ENCODE data around the gene FGD3. TPM values are rescaled to one million over a fixed set of nuclear protein-coding genes. Genes with fewer than 3 reads are reported as not detected.

Gene FGD3
- total and polyA plus RNA-seq, 4 donors = 5.8 to 17.2 (median 10.8) TPM

- peaks cover 62% of the 10 kb centered on the region for H3K36me3 ChIP-seq (ENCODE audit: control insufficient read depth, insufficient read depth, low read length)
- no peak overlapping the region for H3K27ac ChIP-seq (ENCODE audit: low read depth, low read length)
- no peaks in the 10 kb centered on the region for H3K27me3 ChIP-seq (ENCODE audit: control insufficient read depth, insufficient read depth, low read length)
- WGBS (ENCODE audit: insufficient coverage) = 84% methylated on average over 19 of the region's 19 CpGs
- no peaks in the 10 kb centered on the region for H3K9me3 ChIP-seq (ENCODE audit: control insufficient read depth, insufficient read depth, low read length)
- no peak for DNase-seq (ENCODE audit: low read depth in 4 of 6, low spot score in 6 of 6)
- no peak overlapping the region for H3K4me3 ChIP-seq (ENCODE audit: low read depth, low read length)
- H3K4me1 ChIP-seq (ENCODE audit: control insufficient read depth, insufficient read depth, low read length) = peaks cover 20% of the 10 kb centered on the region
Observed at GRCh38 chr9:93035106-93035660, 87.9 kb downstream of the FGD3 start.

GRCh38 chr9:93035821-93036351 is 88.6 kb downstream of the FGD3 start:
- Histone ChIP-seq H3K27me3 (ENCODE audit: control insufficient read depth, insufficient read depth, low read length) (no peaks in the 10 kb centered on the region), H3K27ac (ENCODE audit: low read depth, low read length) (no peak overlapping the region), H3K4me1 (ENCODE audit: control insufficient read depth, insufficient read depth, low read length) (peaks cover 20% of the 10 kb centered on the region), H3K4me3 (ENCODE audit: low read depth, low read length) (no peak overlapping the region), H3K36me3 (ENCODE audit: control insufficient read depth, insufficient read depth, low read length) (peaks cover 57% of the 10 kb centered on the region), H3K9me3 (ENCODE audit: control insufficient read depth, insufficient read depth, low read length) (no peaks in the 10 kb centered on the region)
- whole genome bisulfite sequencing (ENCODE audit: insufficient coverage) = 71% methylated on average over 11 of the region's 13 CpGs
- no peak for DNase-seq (ENCODE audit: low read depth in 4 of 6, low spot score in 6 of 6)

GRCh38 chr9:93036887-93037475 is 89.7 kb downstream of the FGD3 start:
- DNase-seq (ENCODE audit: low read depth in 4 of 6, low spot score in 6 of 6) = no peak
- WGBS (ENCODE audit: insufficient coverage) = 63% methylated on average over 13 of the region's 13 CpGs
- Histone ChIP-seq H3K27ac (ENCODE audit: low read depth, low read length) (no peak overlapping the region), H3K4me3 (ENCODE audit: low read depth, low read length) (no peak overlapping the region), H3K27me3 (ENCODE audit: control insufficient read depth, insufficient read depth, low read length) (no peaks in the 10 kb centered on the region), H3K9me3 (ENCODE audit: control insufficient read depth, insufficient read depth, low read length) (no peaks in the 10 kb centered on the region), H3K36me3 (ENCODE audit: control insufficient read depth, insufficient read depth, low read length) (peaks cover 49% of the 10 kb centered on the region), H3K4me1 (ENCODE audit: control insufficient read depth, insufficient read depth, low read length) (peaks cover 16% of the 10 kb centered on the region)

GRCh38 chr9:93037476-93037971 is 90.2 kb downstream of the FGD3 start:
- 73% methylated on average over 11 of the region's 13 CpGs for WGBS (ENCODE audit: insufficient coverage)
- peaks cover 16% of the 10 kb centered on the region for H3K4me1 ChIP-seq (ENCODE audit: control insufficient read depth, insufficient read depth, low read length)

GRCh38 chr9:93038918-93039317 is 91.6 kb downstream of the FGD3 start:
- H3K4me1 ChIP-seq (ENCODE audit: control insufficient read depth, insufficient read depth, low read length) = peaks cover 13% of the 10 kb centered on the region
- no peak overlapping the region for H3K27ac ChIP-seq (ENCODE audit: low read depth, low read length)
- H3K27me3 ChIP-seq (ENCODE audit: control insufficient read depth, insufficient read depth, low read length) = no peaks in the 10 kb centered on the region
- 81% methylated on average over 6 of the region's 6 CpGs for WGBS (ENCODE audit: insufficient coverage)
- no peak overlapping the region for H3K4me3 ChIP-seq (ENCODE audit: low read depth, low read length)
- no peak for DNase-seq (ENCODE audit: low read depth in 4 of 6, low spot score in 6 of 6)
- no peaks in the 10 kb centered on the region for H3K9me3 ChIP-seq (ENCODE audit: control insufficient read depth, insufficient read depth, low read length)
- peaks cover 31% of the 10 kb centered on the region for H3K36me3 ChIP-seq (ENCODE audit: control insufficient read depth, insufficient read depth, low read length)

More at GRCh38 chr9:93037476-93037971, 90.2 kb downstream of the FGD3 start:
- no peak for DNase-seq (ENCODE audit: low read depth in 4 of 6, low spot score in 6 of 6)
- no peaks in the 10 kb centered on the region for H3K27me3 ChIP-seq (ENCODE audit: control insufficient read depth, insufficient read depth, low read length)
- no peak overlapping the region for H3K4me3 ChIP-seq (ENCODE audit: low read depth, low read length)
- H3K36me3 ChIP-seq (ENCODE audit: control insufficient read depth, insufficient read depth, low read length) = peaks cover 45% of the 10 kb centered on the region
- no peak overlapping the region for H3K27ac ChIP-seq (ENCODE audit: low read depth, low read length)
- no peaks in the 10 kb centered on the region for H3K9me3 ChIP-seq (ENCODE audit: control insufficient read depth, insufficient read depth, low read length)

- WGBS (ENCODE audit: insufficient coverage) = 97% methylated on average over 5 of the region's 6 CpGs
- Histone ChIP-seq H3K27me3 (ENCODE audit: control insufficient read depth, insufficient read depth, low read length) (no peaks in the 10 kb centered on the region), H3K27ac (ENCODE audit: low read depth, low read length) (no peak overlapping the region), H3K36me3 (ENCODE audit: control insufficient read depth, insufficient read depth, low read length) (peaks cover 27% of the 10 kb centered on the region), H3K4me1 (ENCODE audit: control insufficient read depth, insufficient read depth, low read length) (peaks cover 13% of the 10 kb centered on the region), H3K4me3 (ENCODE audit: low read depth, low read length) (no peak overlapping the region), H3K9me3 (ENCODE audit: control insufficient read depth, insufficient read depth, low read length) (no peaks in the 10 kb centered on the region)
- no peak for DNase-seq (ENCODE audit: low read depth in 4 of 6, low spot score in 6 of 6)
Observed at GRCh38 chr9:93039456-93039855, 92.1 kb downstream of the FGD3 start.

GRCh38 chr9:93039976-93040375 is 92.7 kb downstream of the FGD3 start:
- 87% methylated on average over 9 of the region's 10 CpGs for WGBS (ENCODE audit: insufficient coverage)
- no peak for DNase-seq (ENCODE audit: low read depth in 4 of 6, low spot score in 6 of 6)
- H3K4me3 ChIP-seq (ENCODE audit: low read depth, low read length) = no peak overlapping the region

GRCh38 chr9:93040409-93040808 is 93.1 kb downstream of the FGD3 start:
- peaks cover 18% of the 10 kb centered on the region for H3K36me3 ChIP-seq (ENCODE audit: control insufficient read depth, insufficient read depth, low read length)
- peaks cover 13% of the 10 kb centered on the region for H3K4me1 ChIP-seq (ENCODE audit: control insufficient read depth, insufficient read depth, low read length)
- no peak overlapping the region for H3K27ac ChIP-seq (ENCODE audit: low read depth, low read length)
- DNase-seq (ENCODE audit: low read depth in 4 of 6, low spot score in 6 of 6) = no peak
- H3K27me3 ChIP-seq (ENCODE audit: control insufficient read depth, insufficient read depth, low read length) = no peaks in the 10 kb centered on the region
- WGBS (ENCODE audit: insufficient coverage) = 96% methylated on average over 6 of the region's 7 CpGs
- no peak overlapping the region for H3K4me3 ChIP-seq (ENCODE audit: low read depth, low read length)
- H3K9me3 ChIP-seq (ENCODE audit: control insufficient read depth, insufficient read depth, low read length) = no peaks in the 10 kb centered on the region

More at GRCh38 chr9:93039976-93040375, 92.7 kb downstream of the FGD3 start:
- H3K9me3 ChIP-seq (ENCODE audit: control insufficient read depth, insufficient read depth, low read length) = no peaks in the 10 kb centered on the region
- peaks cover 22% of the 10 kb centered on the region for H3K36me3 ChIP-seq (ENCODE audit: control insufficient read depth, insufficient read depth, low read length)
- H3K4me1 ChIP-seq (ENCODE audit: control insufficient read depth, insufficient read depth, low read length) = peaks cover 13% of the 10 kb centered on the region
- H3K27ac ChIP-seq (ENCODE audit: low read depth, low read length) = no peak overlapping the region
- H3K27me3 ChIP-seq (ENCODE audit: control insufficient read depth, insufficient read depth, low read length) = no peaks in the 10 kb centered on the region

GRCh38 chr9:93041108-93041802 is 93.9 kb downstream of the FGD3 start:
- H3K36me3 ChIP-seq (ENCODE audit: control insufficient read depth, insufficient read depth, low read length) = peaks cover 10% of the 10 kb centered on the region
- no peaks in the 10 kb centered on the region for H3K27me3 ChIP-seq (ENCODE audit: control insufficient read depth, insufficient read depth, low read length)
- DNase-seq (ENCODE audit: low read depth in 4 of 6, low spot score in 6 of 6) = peak in 1 of 6 donors; percentile 28
- H3K4me1 ChIP-seq (ENCODE audit: control insufficient read depth, insufficient read depth, low read length) = peaks cover 13% of the 10 kb centered on the region
- H3K27ac ChIP-seq (ENCODE audit: low read depth, low read length) = no peak overlapping the region
- no peak overlapping the region for H3K4me3 ChIP-seq (ENCODE audit: low read depth, low read length)
- peaks cover 2% of the 10 kb centered on the region for H3K9me3 ChIP-seq (ENCODE audit: control insufficient read depth, insufficient read depth, low read length)
- WGBS (ENCODE audit: insufficient coverage) = 96% methylated on average over 6 of the region's 6 CpGs

Measured in spinal cord (tissue), 10 donors.